GM06990 (cell line): Measurements from ENCODE around the gene TPO.

Experiments
- DNase-seq: peaks from one replicate; pipeline ENCODE4 v3.0.0-alpha.2; 2011; ENCODE audit not compliant: insufficient read length; ENCODE audit errors: extremely low read depth
- H3K27me3 ChIP-seq: replicated peaks from 2 replicates; pipeline ENCODE4 v1.6.0; 2011; ENCODE audit warnings: low read length; ENCODE audit not compliant: control insufficient read depth, insufficient read depth
- H3K36me3 ChIP-seq: 2 replicates; pipeline ENCODE4 v1.5.1; 2011; ENCODE audit warnings: low read length; ENCODE audit not compliant: control insufficient read depth, insufficient read depth
- H3K4me3 ChIP-seq: replicated peaks from 2 replicates; pipeline ENCODE4 v1.5.1; 2011; ENCODE audit warnings: low read depth, mild to moderate bottlenecking, control low read depth, low read length
- CTCF ChIP-seq: IDR thresholded peaks from 2 replicates; pipeline ENCODE4 v1.5.1; 2011; ENCODE audit warnings: low read length, control low read depth, mild to moderate bottlenecking, inconsistent platforms; ENCODE audit not compliant: insufficient read depth, poor library complexity, severe bottlenecking

The TPO gene

GRCh38 chr2:1553671-1554295 is 140.5 kb downstream of the TPO start:
- no peak for DNase-seq
- H3K27me3 ChIP-seq = no peaks in the 10 kb centered on the region; the same call in 1 of the 2 replicates
- no peak overlapping the region for H3K4me3 ChIP-seq
- TF ChIP-seq CTCF = no peak
- no peaks in the 10 kb centered on the region for H3K36me3 ChIP-seq

DNA sequence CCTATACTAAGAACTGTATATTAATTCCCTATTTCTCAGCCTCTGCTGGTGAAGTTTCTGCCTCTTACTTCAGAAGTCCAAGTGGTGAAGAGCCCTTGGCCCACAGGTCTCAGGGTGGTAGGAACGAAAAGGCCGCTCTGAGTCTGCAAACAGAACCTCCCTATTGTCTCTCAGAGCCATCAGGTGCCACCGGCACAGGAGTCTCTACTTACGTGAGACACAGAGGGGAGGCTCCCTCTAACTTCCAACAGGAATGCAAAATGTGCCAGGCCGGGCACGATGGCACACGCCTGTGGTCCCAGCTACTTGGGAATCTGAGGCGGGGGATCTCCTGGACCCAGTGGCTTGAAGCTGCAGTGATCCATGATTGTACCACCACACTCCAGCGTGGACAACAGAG is 143.0 kb downstream of the TPO start:
- Histone ChIP-seq H3K4me3 (no peak overlapping the region), H3K27me3 (no peaks in the 10 kb centered on the region; the same call in 1 of the 2 replicates), H3K36me3 (no peaks in the 10 kb centered on the region)
- TF ChIP-seq CTCF = no peak
- no peak for DNase-seq

DNA sequence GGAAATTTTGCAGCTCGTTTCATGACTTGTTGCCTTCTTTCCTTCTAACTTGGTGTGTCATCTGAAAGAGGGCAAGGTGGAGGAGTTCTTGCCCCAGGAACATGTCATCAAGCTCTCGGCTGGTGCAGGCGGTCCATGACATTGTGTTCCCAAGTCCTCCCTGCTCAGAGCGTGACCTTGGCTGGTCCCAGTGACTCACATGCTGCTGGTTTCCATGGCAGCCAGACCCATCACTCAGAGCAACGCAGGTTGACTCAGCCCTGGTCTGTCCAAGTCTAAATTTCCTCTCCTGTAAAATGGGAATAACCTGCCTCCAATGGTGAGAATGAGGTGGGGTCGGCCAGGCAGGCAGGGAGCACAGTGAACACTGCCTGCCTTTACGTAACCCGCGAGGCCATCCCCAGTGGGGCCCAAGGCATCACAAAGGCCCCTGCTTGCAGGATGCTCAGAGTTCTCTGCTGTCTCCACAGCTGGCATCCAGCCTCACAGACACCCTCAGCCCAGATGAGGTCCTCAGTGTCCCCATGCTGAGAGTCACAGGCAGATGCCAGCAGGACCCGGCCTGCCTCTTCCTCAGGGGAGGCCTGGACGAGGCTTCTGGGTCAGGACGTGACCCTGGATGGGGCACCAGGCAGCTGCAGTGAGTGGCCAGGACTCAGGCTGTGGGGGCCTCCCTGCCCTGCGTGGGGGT is 143.7 kb downstream of the TPO start:
- no peak for DNase-seq
- H3K4me3 ChIP-seq = no peak overlapping the region
- TF ChIP-seq CTCF = no peak
- H3K36me3 ChIP-seq = no peaks in the 10 kb centered on the region
- no peaks in the 10 kb centered on the region; the same call in 1 of the 2 replicates for H3K27me3 ChIP-seq

DNA sequence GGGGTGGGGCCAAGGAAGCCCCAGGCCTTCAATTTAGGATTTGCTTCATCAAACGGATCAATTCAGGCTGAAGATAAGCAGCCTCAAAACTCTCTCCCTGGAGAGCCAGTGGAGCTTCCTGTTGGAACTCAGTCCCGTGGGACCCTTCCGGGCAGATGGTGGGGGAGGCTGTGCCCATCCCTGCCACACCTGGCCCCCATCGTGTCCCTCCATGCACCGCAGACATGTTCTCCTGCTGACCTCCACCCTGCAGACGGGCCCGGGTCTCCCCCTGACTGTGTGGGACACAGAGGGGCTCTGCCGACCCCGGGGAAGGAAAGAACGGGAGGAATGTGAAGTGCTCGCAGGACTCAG is 144.2 kb downstream of the TPO start:
- no peaks in the 10 kb centered on the region for H3K36me3 ChIP-seq
- no peak for DNase-seq
- no peak for TF ChIP-seq CTCF
- H3K4me3 ChIP-seq = no peak overlapping the region
- no peaks in the 10 kb centered on the region; the same call in 1 of the 2 replicates for H3K27me3 ChIP-seq

DNA sequence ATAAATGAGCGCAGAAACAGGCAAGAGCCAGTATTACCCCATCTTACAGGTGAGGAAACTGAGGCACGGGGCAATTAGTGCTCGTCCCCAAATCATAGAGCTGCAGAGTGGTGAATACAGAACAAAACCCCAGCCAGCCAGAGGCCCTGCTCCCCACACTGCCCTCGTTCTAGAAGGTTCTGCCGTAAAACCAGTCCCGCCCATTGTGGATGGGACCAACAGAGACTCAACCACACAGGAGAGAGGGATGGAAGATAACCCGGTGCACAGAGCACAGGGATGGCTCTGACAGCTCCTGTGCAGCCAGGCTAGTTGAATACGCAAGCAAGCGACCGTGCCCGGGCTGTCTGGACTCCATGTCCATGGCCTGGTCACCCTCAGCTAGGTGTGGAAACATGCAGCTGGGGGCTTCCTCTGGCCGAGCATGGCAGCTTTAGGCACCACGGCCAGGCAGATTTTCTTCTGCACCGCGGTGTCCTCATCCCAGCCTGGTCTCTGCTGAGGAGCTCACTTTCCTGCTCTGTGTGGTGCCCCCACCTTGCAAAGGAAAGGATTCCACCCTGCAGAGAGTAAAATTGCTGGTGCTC is 146.4 kb downstream of the TPO start:
- TF ChIP-seq CTCF = no peak
- Histone ChIP-seq H3K4me3 (no peak overlapping the region), H3K36me3 (no peaks in the 10 kb centered on the region), H3K27me3 (no peaks in the 10 kb centered on the region)
- no peak for DNase-seq
